Breast epithelium (tissue), 4 donors: ENCODE data around the gene ZKSCAN8. TPM values are rescaled to one million over a fixed set of nuclear protein-coding genes. Genes with fewer than 3 reads are reported as not detected.
A peak's percentile ranks its signal among the peaks of the same experiment; 100 is the strongest.
"Not testable (repeated sequence)": the region's sequence is repeated elsewhere in the genome, so short reads cannot be mapped to it uniquely, and the experiment has no call there.

Experiments used
- DNase-seq, 2 donors: peaks; one replicate each; pipeline ENCODE4 v3.0.0-alpha.2; 2019; ENCODE audit warnings: low spot score in 2 of 2
- H3K27ac ChIP-seq, 2 donors: fragments of 200-600 bp; sonication (generic) in 1 of 2; one replicate each; pipeline ENCODE4 v1.5.1; 2016 to 2019; ENCODE audit warnings: mild to moderate bottlenecking in 1 of 2
- H3K27me3 ChIP-seq, 2 donors: fragments of 200-600 bp; sonication (generic) in 1 of 2; one replicate each; pipeline versions ENCODE4 v1.5.1 to v1.6.0; 2017 to 2019; ENCODE audit warnings: control low read depth in 1 of 2, mild to moderate bottlenecking in 1 of 2
- H3K36me3 ChIP-seq: fragments of 200-600 bp; one replicate; pipeline ENCODE4 v1.5.1; 2019
- H3K4me1 ChIP-seq, 2 donors: fragments of 200-600 bp; sonication (generic); one replicate each; pipeline ENCODE4 v1.5.1; 2016 to 2019; ENCODE audit warnings: control low read depth in 1 of 2
- H3K4me3 ChIP-seq, 3 donors: fragments of 200-600 bp; sonication (generic); 1 replicate in 2 of 3; 2 replicates in 1 of 3; pipeline ENCODE4 v1.5.1; 2016 to 2019; ENCODE audit warnings: mild to moderate bottlenecking in 3 of 3, moderate library complexity in 2 of 3
- H3K9me3 ChIP-seq, 2 donors: fragments of 200-600 bp; sonication (generic) in 1 of 2; one replicate each; pipeline ENCODE4 v1.5.1; 2016 to 2019; ENCODE audit warnings: control low read depth in 1 of 2
- CTCF ChIP-seq, 3 donors: fragments of 450-650 bp; IDR thresholded peaks; one replicate each; pipeline ENCODE4 v1.5.1; 2016 to 2017; ENCODE audit warnings: antibody characterized with exemption in 3 of 3, mild to moderate bottlenecking in 3 of 3, moderate library complexity in 3 of 3
- POLR2A ChIP-seq: fragments of 450-650 bp; IDR thresholded peaks from one replicate; pipeline ENCODE4 v1.6.1; 2016; ENCODE audit warnings: antibody characterized with exemption, mild to moderate bottlenecking, moderate library complexity
- POLR2AphosphoS5 ChIP-seq, 3 donors: sonication (generic); formaldehyde crosslinking; IDR thresholded peaks; one replicate each; pipeline ENCODE4 v1.6.1; 2017; ENCODE audit warnings: antibody characterized with exemption in 3 of 3
- intact Hi-C: fragments of 100-400 bp; cut with DNase I; formaldehyde crosslinking; loops from one replicate; pipeline ENCODE4 v1.15.1; 2023; ENCODE audit warnings: low total_unique reads
- total RNA-seq, 3 donors: library from RNA; depleted of rRNA; stranded (reverse); fragments of >200 nt; gene quantifications; one replicate each; pipeline ENCODE4 v1.1.0, GENCODE V29; 2016

Gene ZKSCAN8
- total RNA-seq, 3 donors from 2014 or later: 21.9 to 33.8 (median 22.9) TPM

DNA sequence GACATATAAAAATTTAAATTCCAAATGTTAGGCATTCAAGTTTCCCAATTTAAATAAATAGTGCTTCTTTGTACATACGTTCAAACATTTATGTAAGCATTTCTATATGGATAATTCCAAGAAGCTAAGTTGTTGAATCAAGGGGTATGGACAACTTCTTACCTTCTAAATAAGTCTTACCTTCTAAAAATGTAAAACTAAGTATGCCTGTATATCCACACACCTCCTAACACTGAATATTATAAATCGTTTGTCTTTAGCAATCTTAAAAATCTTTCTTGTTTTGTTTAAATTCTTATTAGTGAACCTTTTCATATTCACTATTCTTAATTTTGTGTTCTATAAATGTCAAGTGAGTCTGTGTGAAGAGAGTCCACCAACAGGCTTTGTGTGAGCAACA lies 19.8 kb upstream of the ZKSCAN8 start:
- H3K27ac ChIP-seq: no peak overlapping the region
- no peak for DNase-seq
- no peaks in the 10 kb centered on the region for H3K27me3 ChIP-seq
- no peak for TF ChIP-seq CTCF (IDR thresholded peaks at IDR 0.05)
- TF ChIP-seq POLR2A: no peak
- no peak for TF ChIP-seq POLR2AphosphoS5 (IDR thresholded peaks at IDR 0.05)
- intact Hi-C loops: no loop called here
- no peak overlapping the region for H3K4me3 ChIP-seq
- no peaks in the 10 kb centered on the region for H3K36me3 ChIP-seq
- H3K4me1 ChIP-seq: no peaks in the 10 kb centered on the region
- no peaks in the 10 kb centered on the region for H3K9me3 ChIP-seq

- H3K4me3 ChIP-seq, intact Hi-C loops, H3K27me3 ChIP-seq, DNase-seq, H3K9me3 ChIP-seq, H3K36me3 ChIP-seq, H3K4me1 ChIP-seq, H3K27ac ChIP-seq: not testable (repeated sequence)
Measured at GRCh38 chr6:28122283-28122682, 19.4 kb upstream of the ZKSCAN8 start.

- peak; percentile 62 to 78 for DNase-seq
- intact Hi-C loops: no loop called here
- Histone ChIP-seq H3K9me3 (no peaks in the 10 kb centered on the region), H3K4me1 (no peaks in the 10 kb centered on the region), H3K4me3 (peak within 1 kb of the TSS; percentile 53 to 80 (median 71)), H3K36me3 (no peaks in the 10 kb centered on the region), H3K27ac (peak within 1 kb of the TSS; percentile 68 to 77), H3K27me3 (no peaks in the 10 kb centered on the region)
- TF ChIP-seq CTCF (IDR thresholded peaks at IDR 0.05): no peak
- TF ChIP-seq POLR2AphosphoS5 (IDR thresholded peaks at IDR 0.05): peak in 1 of 3 donors; percentile 22
- no peak for TF ChIP-seq POLR2A
Measured at GRCh38 chr6:28124350-28124970, 17.2 kb upstream of the ZKSCAN8 start, which contains the start of gene ZSCAN16. ZSCAN16 (plus strand) TSS chr6:28124609; CDS start chr6:28125444, 835 bp downstream.

DNA sequence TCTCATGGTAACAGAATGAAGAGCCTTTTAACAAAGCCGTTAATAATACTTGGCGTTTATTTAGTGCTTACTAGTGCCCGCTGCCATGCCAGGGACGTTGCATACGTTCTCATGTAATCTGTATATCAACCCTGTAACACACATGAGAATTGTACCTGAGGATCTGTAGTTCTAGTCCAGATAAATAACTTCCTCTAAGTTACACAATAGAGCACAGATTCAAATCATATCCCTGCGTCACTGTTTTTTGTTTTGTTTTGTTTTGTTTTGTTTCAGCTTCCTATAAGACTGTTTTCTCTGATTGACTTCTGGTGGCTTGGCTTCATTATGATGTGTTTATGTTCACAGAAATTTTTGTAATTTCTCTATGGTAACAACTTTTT lies 16.7 kb upstream of the ZKSCAN8 start:
- no peak for DNase-seq

DNA sequence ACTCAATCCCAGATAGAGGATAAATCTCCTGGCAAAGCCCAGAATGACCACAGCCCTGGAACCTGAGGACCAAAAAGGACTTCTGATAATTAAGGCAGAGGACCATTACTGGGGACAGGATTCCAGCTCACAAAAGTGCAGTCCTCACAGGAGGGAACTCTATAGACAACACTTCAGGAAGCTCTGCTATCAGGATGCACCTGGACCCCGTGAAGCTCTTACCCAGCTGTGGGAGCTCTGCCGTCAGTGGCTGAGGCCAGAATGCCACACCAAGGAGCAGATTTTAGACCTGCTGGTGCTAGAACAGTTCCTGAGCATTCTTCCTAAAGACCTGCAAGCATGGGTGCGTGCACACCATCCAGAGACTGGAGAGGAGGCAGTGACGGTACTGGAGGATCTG lies 16.3 kb upstream of the ZKSCAN8 start:
- TF ChIP-seq CTCF (IDR thresholded peaks at IDR 0.05): no peak
- no peak for TF ChIP-seq POLR2AphosphoS5 (IDR thresholded peaks at IDR 0.05)
- TF ChIP-seq POLR2A: no peak
- Histone ChIP-seq H3K27ac (no peak overlapping the region), H3K27me3 (no peaks in the 10 kb centered on the region), H3K36me3 (no peaks in the 10 kb centered on the region), H3K4me3 (no peak overlapping the region), H3K9me3 (no peaks in the 10 kb centered on the region), H3K4me1 (no peaks in the 10 kb centered on the region)
- intact Hi-C loops: no loop called here
- no peak for DNase-seq

More for the DNA sequence above, 16.7 kb upstream of the ZKSCAN8 start:
- Histone ChIP-seq H3K27ac (peak overlapping the region; percentile 68 to 77), H3K27me3 (no peaks in the 10 kb centered on the region), H3K9me3 (no peaks in the 10 kb centered on the region), H3K4me1 (no peaks in the 10 kb centered on the region), H3K4me3 (peak overlapping the region; percentile 53 to 80 (median 71)), H3K36me3 (no peaks in the 10 kb centered on the region)
- TF ChIP-seq POLR2AphosphoS5 (IDR thresholded peaks at IDR 0.05) (no peak), POLR2A (no peak), CTCF (IDR thresholded peaks at IDR 0.05) (no peak)
- intact Hi-C loops: no loop called here
